Measurements from ENCODE around the gene UCHL1. TPM values are rescaled to one million over a fixed set of nuclear protein-coding genes. Genes with fewer than 3 reads are reported as not detected.

UCHL1 gene
- total RNA-seq (2012; rRNA removed) = 238 and 295 TPM in 2 replicates

- Histone ChIP-seq H3K9ac (ENCODE audit: low read depth, low read length) (peak within 1 kb of the TSS; percentile 81), H3K27me3 (ENCODE audit: control insufficient read depth, insufficient read depth, low read length) (peaks cover 37% of the 10 kb centered on the region), H3K4me2 (ENCODE audit: low read length) (peak within 1 kb of the TSS; percentile 85), H3K36me3 (ENCODE audit: insufficient read depth, low read length) (peaks cover 17% of the 10 kb centered on the region), H3K9me3 (replicated peaks; ENCODE audit: low read length) (no peaks in the 10 kb centered on the region), H3K4me1 (ENCODE audit: control insufficient read depth, insufficient read depth, low read length) (peaks cover 9% of the 10 kb centered on the region), H3K4me3 (ENCODE audit: low read length) (peak within 1 kb of the TSS; percentile 85)
These were observed at the start of gene UCHL1 for GRCh38 chr4:41256740-41257256. Gene UCHL1 (plus strand): TSS chr4:41256928. CDS start chr4:41256977, 49 bp downstream.

GRCh38 chr4:41207291-41207831 is 49.4 kb upstream of the UCHL1 start:
- H3K9ac ChIP-seq (ENCODE audit: low read depth, low read length) = no peak overlapping the region
- H3K9me3 ChIP-seq (replicated peaks; ENCODE audit: low read length) = no peaks in the 10 kb centered on the region
- H3K4me2 ChIP-seq (ENCODE audit: low read length) = no peak overlapping the region
- H3K4me3 ChIP-seq (ENCODE audit: low read length) = no peak overlapping the region
- H3K36me3 ChIP-seq (ENCODE audit: insufficient read depth, low read length) = peaks cover 5% of the 10 kb centered on the region
- H3K27me3 ChIP-seq (ENCODE audit: control insufficient read depth, insufficient read depth, low read length) = no peaks in the 10 kb centered on the region
- peaks cover 90% of the 10 kb centered on the region for H3K4me1 ChIP-seq (ENCODE audit: control insufficient read depth, insufficient read depth, low read length)

- Histone ChIP-seq H3K36me3 (ENCODE audit: insufficient read depth, low read length) (peaks cover 5% of the 10 kb centered on the region), H3K4me3 (ENCODE audit: low read length) (peak overlapping the region; percentile 26), H3K4me2 (ENCODE audit: low read length) (peak overlapping the region; percentile 64), H3K9me3 (replicated peaks; ENCODE audit: low read length) (no peaks in the 10 kb centered on the region), H3K9ac (ENCODE audit: low read depth, low read length) (peak overlapping the region; percentile 47), H3K4me1 (ENCODE audit: control insufficient read depth, insufficient read depth, low read length) (peaks cover 72% of the 10 kb centered on the region), H3K27me3 (ENCODE audit: control insufficient read depth, insufficient read depth, low read length) (no peaks in the 10 kb centered on the region)
These were observed 47.5 kb upstream of the UCHL1 start for GRCh38 chr4:41209187-41209586.

GRCh38 chr4:41209901-41210300 is 46.8 kb upstream of the UCHL1 start:
- Histone ChIP-seq H3K4me1 (ENCODE audit: control insufficient read depth, insufficient read depth, low read length) (peaks cover 68% of the 10 kb centered on the region), H3K27me3 (ENCODE audit: control insufficient read depth, insufficient read depth, low read length) (no peaks in the 10 kb centered on the region), H3K4me2 (ENCODE audit: low read length) (peak overlapping the region; percentile 64), H3K4me3 (ENCODE audit: low read length) (no peak overlapping the region), H3K9ac (ENCODE audit: low read depth, low read length) (no peak overlapping the region), H3K36me3 (ENCODE audit: insufficient read depth, low read length) (peaks cover 5% of the 10 kb centered on the region), H3K9me3 (replicated peaks; ENCODE audit: low read length) (no peaks in the 10 kb centered on the region)

GRCh38 chr4:41211951-41212615 is 44.6 kb upstream of the UCHL1 start:
- Histone ChIP-seq H3K4me2 (ENCODE audit: low read length) (peak overlapping the region; percentile 79), H3K4me3 (ENCODE audit: low read length) (peak overlapping the region; percentile 98), H3K9ac (ENCODE audit: low read depth, low read length) (peak overlapping the region; percentile 92), H3K9me3 (replicated peaks; ENCODE audit: low read length) (no peaks in the 10 kb centered on the region), H3K4me1 (ENCODE audit: control insufficient read depth, insufficient read depth, low read length) (peaks cover 58% of the 10 kb centered on the region), H3K27me3 (ENCODE audit: control insufficient read depth, insufficient read depth, low read length) (no peaks in the 10 kb centered on the region), H3K36me3 (ENCODE audit: insufficient read depth, low read length) (no peaks in the 10 kb centered on the region)

GRCh38 chr4:41212616-41213203 is 44.0 kb upstream of the UCHL1 start:
- Histone ChIP-seq H3K4me1 (ENCODE audit: control insufficient read depth, insufficient read depth, low read length) (peaks cover 53% of the 10 kb centered on the region), H3K36me3 (ENCODE audit: insufficient read depth, low read length) (no peaks in the 10 kb centered on the region), H3K4me3 (ENCODE audit: low read length) (peak overlapping the region; percentile 98), H3K4me2 (ENCODE audit: low read length) (peak overlapping the region; percentile 79), H3K9ac (ENCODE audit: low read depth, low read length) (peak overlapping the region; percentile 92), H3K9me3 (replicated peaks; ENCODE audit: low read length) (no peaks in the 10 kb centered on the region), H3K27me3 (ENCODE audit: control insufficient read depth, insufficient read depth, low read length) (no peaks in the 10 kb centered on the region)

GRCh38 chr4:41213625-41214135 is 43.0 kb upstream of the UCHL1 start:
- H3K4me2 ChIP-seq (ENCODE audit: low read length) = peak overlapping the region; percentile 79
- no peaks in the 10 kb centered on the region for H3K9me3 ChIP-seq (replicated peaks; ENCODE audit: low read length)
- no peaks in the 10 kb centered on the region for H3K36me3 ChIP-seq (ENCODE audit: insufficient read depth, low read length)
- peak overlapping the region; percentile 92 for H3K9ac ChIP-seq (ENCODE audit: low read depth, low read length)
- H3K27me3 ChIP-seq (ENCODE audit: control insufficient read depth, insufficient read depth, low read length) = no peaks in the 10 kb centered on the region
- H3K4me1 ChIP-seq (ENCODE audit: control insufficient read depth, insufficient read depth, low read length) = peaks cover 44% of the 10 kb centered on the region
- peak overlapping the region; percentile 98 for H3K4me3 ChIP-seq (ENCODE audit: low read length)

- Histone ChIP-seq H3K9me3 (replicated peaks; ENCODE audit: low read length) (no peaks in the 10 kb centered on the region), H3K4me3 (ENCODE audit: low read length) (peak within 1 kb of the TSS; percentile 98), H3K4me1 (ENCODE audit: control insufficient read depth, insufficient read depth, low read length) (peaks cover 38% of the 10 kb centered on the region), H3K27me3 (ENCODE audit: control insufficient read depth, insufficient read depth, low read length) (no peaks in the 10 kb centered on the region), H3K36me3 (ENCODE audit: insufficient read depth, low read length) (no peaks in the 10 kb centered on the region), H3K4me2 (ENCODE audit: low read length) (peak within 1 kb of the TSS; percentile 79), H3K9ac (ENCODE audit: low read depth, low read length) (peak within 1 kb of the TSS; percentile 92)
These were observed 42.4 kb upstream of the UCHL1 start, which contains the start of gene APBB2 for GRCh38 chr4:41214136-41214824. Gene APBB2 (minus strand): TSS chr4:41214542. CDS start chr4:41033254, 181,288 bp downstream.

- Histone ChIP-seq H3K4me2 (ENCODE audit: low read length) (peak overlapping the region; percentile 75), H3K27me3 (ENCODE audit: control insufficient read depth, insufficient read depth, low read length) (no peaks in the 10 kb centered on the region), H3K9me3 (replicated peaks; ENCODE audit: low read length) (no peaks in the 10 kb centered on the region), H3K9ac (ENCODE audit: low read depth, low read length) (peak overlapping the region; percentile 34), H3K4me3 (ENCODE audit: low read length) (peak overlapping the region; percentile 52), H3K36me3 (ENCODE audit: insufficient read depth, low read length) (no peaks in the 10 kb centered on the region), H3K4me1 (ENCODE audit: control insufficient read depth, insufficient read depth, low read length) (peaks cover 32% of the 10 kb centered on the region)
These were observed 41.9 kb upstream of the UCHL1 start for GRCh38 chr4:41214825-41215146.

- no peaks in the 10 kb centered on the region for H3K9me3 ChIP-seq (replicated peaks; ENCODE audit: low read length)
- H3K4me1 ChIP-seq (ENCODE audit: control insufficient read depth, insufficient read depth, low read length) = peaks cover 29% of the 10 kb centered on the region
- H3K4me3 ChIP-seq (ENCODE audit: low read length) = no peak overlapping the region
- no peaks in the 10 kb centered on the region for H3K36me3 ChIP-seq (ENCODE audit: insufficient read depth, low read length)
- H3K9ac ChIP-seq (ENCODE audit: low read depth, low read length) = peak overlapping the region; percentile 34
- no peaks in the 10 kb centered on the region for H3K27me3 ChIP-seq (ENCODE audit: control insufficient read depth, insufficient read depth, low read length)
- peak overlapping the region; percentile 75 for H3K4me2 ChIP-seq (ENCODE audit: low read length)
These were observed 41.6 kb upstream of the UCHL1 start for GRCh38 chr4:41215155-41215554.

GRCh38 chr4:41215969-41216293 is 40.8 kb upstream of the UCHL1 start:
- H3K4me3 ChIP-seq (ENCODE audit: low read length) = peak overlapping the region; percentile 83
- no peaks in the 10 kb centered on the region for H3K36me3 ChIP-seq (ENCODE audit: insufficient read depth, low read length)
- peaks cover 26% of the 10 kb centered on the region for H3K4me1 ChIP-seq (ENCODE audit: control insufficient read depth, insufficient read depth, low read length)
- H3K4me2 ChIP-seq (ENCODE audit: low read length) = peak overlapping the region; percentile 95
- H3K27me3 ChIP-seq (ENCODE audit: control insufficient read depth, insufficient read depth, low read length) = no peaks in the 10 kb centered on the region
- H3K9me3 ChIP-seq (replicated peaks; ENCODE audit: low read length) = no peaks in the 10 kb centered on the region
- peak overlapping the region; percentile 84 for H3K9ac ChIP-seq (ENCODE audit: low read depth, low read length)
